GM21381 (cell line): ENCODE data around the gene PTPRN.

Experiments
- ATAC-seq: cut with Tn5 transposase; IDR thresholded peaks from one replicate; pipeline ENCODE4 v1.9.1; 2021; ENCODE audit warnings: mild to moderate bottlenecking, moderate library complexity; ENCODE audit not compliant: unreplicated experiment

Gene PTPRN

DNA sequence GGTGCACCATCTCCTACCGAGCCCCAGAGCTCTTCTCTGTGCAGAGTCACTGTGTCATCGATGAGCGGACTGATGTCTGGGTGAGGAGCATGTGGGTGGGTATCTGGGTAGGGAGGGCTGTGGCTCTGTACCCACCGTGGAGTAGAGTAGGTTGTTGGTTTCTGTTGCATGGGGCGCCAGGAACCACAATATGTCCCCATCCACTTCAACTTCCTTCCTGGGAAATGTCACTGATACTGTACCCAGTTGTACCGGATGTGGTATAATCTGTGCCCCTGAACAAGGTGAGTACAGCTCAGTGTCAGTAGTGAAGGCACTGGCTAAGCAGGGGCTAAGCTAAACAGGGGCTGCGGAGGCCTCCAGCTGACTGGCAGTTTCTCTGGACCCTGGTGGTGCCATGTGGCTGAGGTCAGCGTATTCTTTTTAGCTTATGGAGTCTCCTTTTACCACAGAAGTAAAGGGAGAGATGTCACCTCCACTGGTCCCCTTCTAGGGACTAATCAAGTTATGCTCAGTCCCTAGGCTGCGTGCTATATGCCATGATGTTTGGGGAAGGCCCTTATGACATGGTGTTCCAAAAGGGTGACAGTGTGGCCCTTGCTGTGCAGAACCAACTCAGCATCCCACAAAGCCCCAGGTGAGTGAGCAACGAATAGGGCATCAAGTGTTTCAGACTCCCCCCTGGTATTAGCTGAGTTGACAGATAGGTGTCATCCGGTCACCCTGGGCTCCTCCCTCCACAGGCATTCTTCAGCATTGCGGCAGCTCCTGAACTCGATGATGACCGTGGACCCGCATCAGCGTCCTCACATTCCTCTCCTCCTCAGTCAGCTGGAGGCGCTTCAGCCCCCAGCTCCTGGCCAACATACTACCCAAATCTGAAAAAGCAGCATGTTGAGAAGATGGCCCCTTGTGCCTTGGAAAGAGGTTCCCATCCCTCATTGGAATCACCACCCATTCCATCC is 61.2 kb downstream of the PTPRN start:
- no peak for ATAC-seq

DNA sequence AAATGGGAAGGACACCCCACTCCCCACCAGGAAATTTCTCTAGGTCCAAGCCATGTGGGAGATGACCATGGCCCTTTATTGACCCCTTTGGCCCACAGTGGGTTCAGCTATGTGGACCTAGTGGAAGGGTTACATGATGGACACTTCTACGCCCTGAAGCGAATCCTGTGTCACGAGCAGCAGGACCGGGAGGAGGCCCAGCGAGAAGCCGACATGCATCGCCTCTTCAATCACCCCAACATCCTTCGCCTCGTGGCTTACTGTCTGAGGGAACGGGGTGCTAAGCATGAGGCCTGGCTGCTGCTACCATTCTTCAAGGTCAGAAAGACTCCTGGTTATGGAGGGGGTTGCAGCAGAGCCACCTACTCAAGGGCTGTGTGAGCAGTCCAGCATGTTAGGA is 62.6 kb downstream of the PTPRN start:
- no peak for ATAC-seq

DNA sequence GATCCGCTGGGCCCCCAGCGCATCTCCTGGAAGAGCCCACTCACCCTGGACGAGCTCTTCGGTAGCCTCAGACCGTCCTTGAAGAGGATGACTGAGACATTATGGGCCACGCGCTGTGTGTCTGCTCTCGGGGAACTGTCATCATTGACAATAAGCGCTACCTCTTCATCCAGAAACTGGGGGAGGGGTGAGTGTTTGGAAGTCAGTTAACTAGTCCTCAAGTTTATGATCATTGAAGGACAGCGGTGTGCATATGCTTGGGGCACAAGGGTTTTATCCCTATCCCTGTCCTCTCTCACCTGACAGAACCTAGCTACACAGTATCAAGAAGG is 63.3 kb downstream of the PTPRN start:
- no peak for ATAC-seq

DNA sequence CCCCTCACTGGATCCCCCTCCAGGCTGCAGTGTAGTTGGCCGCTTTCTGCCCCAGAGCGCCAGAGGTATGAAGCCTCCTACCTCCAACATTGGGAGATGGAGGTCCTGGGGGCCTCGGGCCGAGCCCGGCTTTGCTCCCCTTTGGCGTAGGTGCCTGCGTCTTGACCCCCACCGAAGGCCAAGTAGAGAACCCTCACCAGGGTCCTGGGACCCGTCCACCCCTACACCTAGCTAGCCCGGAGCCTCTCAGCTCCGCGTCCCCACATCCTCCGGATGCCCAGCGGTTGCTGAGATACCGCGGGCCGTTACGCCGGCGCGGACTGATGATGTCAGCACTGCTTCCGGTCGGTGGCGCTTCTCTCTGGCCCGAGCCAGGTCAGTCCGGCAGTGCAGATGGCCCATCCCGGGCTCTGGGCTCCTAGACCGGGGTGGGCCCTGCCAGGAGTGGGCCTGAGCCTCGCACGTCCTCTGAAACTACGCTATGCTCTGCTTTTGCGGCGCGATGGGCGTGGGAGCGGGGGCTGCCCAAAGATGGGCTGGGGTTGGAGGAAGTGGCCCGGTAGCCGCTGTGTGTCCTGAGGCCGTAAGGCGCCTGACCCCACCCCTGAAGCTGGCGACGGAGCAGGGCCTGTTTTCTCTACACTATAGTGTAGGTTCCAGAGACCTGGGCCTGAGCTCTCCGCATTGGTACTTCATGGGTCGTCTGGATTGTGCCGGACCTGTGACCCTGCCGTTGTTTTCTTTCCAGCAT is 63.9 kb downstream of the PTPRN start, which contains the start of the genes GLB1L and STK16:
Gene GLB1L (minus strand): TSS at position 297 of the 751 bp plus-strand sequence. CDS start 1,871 bp downstream, outside the sequence.
Gene STK16 (plus strand): TSS at position 332 of the 751 bp plus-strand sequence. CDS start 521 bp downstream, outside the sequence.
- ATAC-seq, result peak; percentile 65

DNA sequence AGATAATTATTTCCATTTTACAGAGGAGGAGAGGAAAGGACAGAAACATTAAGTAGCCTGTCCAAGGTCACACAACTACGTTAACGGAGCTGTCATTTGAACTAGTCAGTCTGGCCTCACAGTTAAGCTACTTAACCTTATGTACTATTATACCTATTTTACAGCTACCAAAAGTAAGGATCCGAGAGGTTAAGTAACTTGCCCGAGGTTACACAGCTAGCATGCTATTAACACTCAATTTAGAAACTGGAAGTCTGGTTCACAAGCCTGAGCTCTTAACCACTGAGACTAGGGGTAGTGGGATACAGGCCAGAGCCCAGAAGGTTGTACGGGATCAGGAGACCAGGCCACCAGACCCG is 64.4 kb downstream of the PTPRN start:
- ATAC-seq, result no peak

DNA sequence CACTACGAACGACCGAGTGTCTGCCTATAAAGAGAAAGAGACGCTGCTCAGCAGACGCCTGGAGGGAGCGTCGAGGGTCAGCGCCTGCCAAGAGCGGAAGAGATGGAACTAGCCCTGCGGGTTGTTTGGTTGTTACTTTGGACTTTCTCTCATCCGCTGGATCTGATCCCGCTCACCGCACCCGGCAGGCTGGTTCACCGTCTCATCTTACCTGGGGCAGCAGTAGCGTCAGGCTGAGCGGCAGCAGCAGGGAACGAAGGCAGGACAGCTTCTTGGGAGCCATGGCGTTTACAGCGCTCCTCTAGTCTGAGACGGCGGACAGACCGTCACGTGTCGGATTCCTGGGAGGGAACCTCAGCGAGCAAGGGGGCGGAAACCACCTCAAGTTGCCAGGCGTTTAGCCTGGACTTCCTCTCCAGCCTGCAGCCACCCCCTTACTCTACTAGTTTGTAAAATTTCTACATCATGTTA is 65.9 kb downstream of the PTPRN start:
- ATAC-seq, result no peak
